ENCODE data around the gene PTGIS. TPM values are rescaled to one million over a fixed set of nuclear protein-coding genes. Genes with fewer than 3 reads are reported as not detected.

PTGIS gene
- total and polyA plus RNA-seq, 2 of the 4 experiments (the other 2 are of a cell fraction), result 1.6 to 2.6 TPM

DNA sequence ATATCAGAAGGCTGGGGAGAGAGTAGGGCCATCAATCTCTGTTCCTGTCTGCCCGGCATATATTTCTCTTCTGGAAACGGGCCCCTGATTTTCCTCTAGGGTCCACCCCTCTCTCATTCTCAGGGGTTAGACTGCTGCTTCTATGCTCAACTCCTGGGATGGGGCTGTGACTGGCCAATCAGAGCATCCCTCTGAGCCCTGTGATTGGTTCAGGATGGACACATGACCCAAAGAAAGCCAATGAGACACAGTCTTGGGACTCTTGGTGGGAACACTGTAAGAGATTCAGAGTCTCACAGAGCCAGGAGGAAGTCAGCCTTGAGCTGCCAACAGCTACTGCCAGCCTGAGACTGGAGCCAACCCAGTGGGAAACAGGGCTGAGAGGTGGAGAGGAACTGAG lies 54.4 kb downstream of the PTGIS start:
- H3K36me3 ChIP-seq (ENCODE audit: control insufficient read depth, insufficient read depth, low read length), result no peaks in the 10 kb centered on the region
- dilution Hi-C loops (cut with HindIII; ENCODE audit: low sequenced_read_pairs, unreplicated experiment), result no loop called here
- H3K23ac ChIP-seq (ENCODE audit: low read depth, low read length), result no peak overlapping the region
- intact Hi-C loops (cut with micrococcal nuclease), result no loop called here
- POLR2A ChIA-PET (ENCODE audit: unreplicated experiment), result no interaction called here
- no peak overlapping the region for H3K4ac ChIP-seq (ENCODE audit: low read depth, low read length)
- H3K27ac ChIP-seq (ENCODE audit: insufficient read depth, low read length), result no peak overlapping the region
- peaks cover 2% of the 10 kb centered on the region; the same call in 1 of the 2 replicates for H3K4me1 ChIP-seq (ENCODE audit: control insufficient read depth, insufficient read depth, low read length)
- no peak overlapping the region for H3K56ac ChIP-seq (ENCODE audit: extremely low read depth, insufficient read depth, low read length)
- no peaks in the 10 kb centered on the region for H3K79me1 ChIP-seq (ENCODE audit: low read depth in 1 of 2, low read length in 2 of 2)
- no peak overlapping the region for H2BK120ac ChIP-seq (ENCODE audit: low read depth, low read length)
- no peak overlapping the region for H3K4me2 ChIP-seq (ENCODE audit: low read depth, low read length)
- H2BK5ac ChIP-seq (ENCODE audit: low read depth, low read length, poor library complexity, severe bottlenecking), result no peak overlapping the region
- peak overlapping the region; percentile 30 for H2AK9ac ChIP-seq (replicated peaks; ENCODE audit: low read depth, low read length, poor library complexity)
- DNase-seq (no peak), ATAC-seq (ENCODE audit: low read depth) (no peak)
- H2AK5ac ChIP-seq (ENCODE audit: low read depth, low read length), result no peak overlapping the region
- H4K91ac ChIP-seq (ENCODE audit: insufficient read depth, low read depth, low read length), result no peak overlapping the region
- TF ChIP-seq, protein P1, sequence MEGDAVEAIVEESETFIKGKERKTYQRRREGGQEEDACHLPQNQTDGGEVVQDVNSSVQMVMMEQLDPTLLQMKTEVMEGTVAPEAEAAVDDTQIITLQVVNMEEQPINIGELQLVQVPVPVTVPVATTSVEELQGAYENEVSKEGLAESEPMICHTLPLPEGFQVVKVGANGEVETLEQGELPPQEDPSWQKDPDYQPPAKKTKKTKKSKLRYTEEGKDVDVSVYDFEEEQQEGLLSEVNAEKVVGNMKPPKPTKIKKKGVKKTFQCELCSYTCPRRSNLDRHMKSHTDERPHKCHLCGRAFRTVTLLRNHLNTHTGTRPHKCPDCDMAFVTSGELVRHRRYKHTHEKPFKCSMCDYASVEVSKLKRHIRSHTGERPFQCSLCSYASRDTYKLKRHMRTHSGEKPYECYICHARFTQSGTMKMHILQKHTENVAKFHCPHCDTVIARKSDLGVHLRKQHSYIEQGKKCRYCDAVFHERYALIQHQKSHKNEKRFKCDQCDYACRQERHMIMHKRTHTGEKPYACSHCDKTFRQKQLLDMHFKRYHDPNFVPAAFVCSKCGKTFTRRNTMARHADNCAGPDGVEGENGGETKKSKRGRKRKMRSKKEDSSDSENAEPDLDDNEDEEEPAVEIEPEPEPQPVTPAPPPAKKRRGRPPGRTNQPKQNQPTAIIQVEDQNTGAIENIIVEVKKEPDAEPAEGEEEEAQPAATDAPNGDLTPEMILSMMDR (conservative IDR thresholded peaks at IDR 0.05; ENCODE audit: low read depth, low read length), result no peak
- TF ChIP-seq MXI1 (IDR thresholded peaks at IDR 0.05; ENCODE audit: borderline replicate concordance, low read depth, low read length), result no peak
- TF ChIP-seq FOS (IDR thresholded peaks at IDR 0.05; ENCODE audit: low read depth, low read length), result no peak
- TF ChIP-seq, protein P2, sequence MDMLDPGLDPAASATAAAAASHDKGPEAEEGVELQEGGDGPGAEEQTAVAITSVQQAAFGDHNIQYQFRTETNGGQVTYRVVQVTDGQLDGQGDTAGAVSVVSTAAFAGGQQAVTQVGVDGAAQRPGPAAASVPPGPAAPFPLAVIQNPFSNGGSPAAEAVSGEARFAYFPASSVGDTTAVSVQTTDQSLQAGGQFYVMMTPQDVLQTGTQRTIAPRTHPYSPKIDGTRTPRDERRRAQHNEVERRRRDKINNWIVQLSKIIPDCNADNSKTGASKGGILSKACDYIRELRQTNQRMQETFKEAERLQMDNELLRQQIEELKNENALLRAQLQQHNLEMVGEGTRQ (IDR thresholded peaks at IDR 0.05; ENCODE audit: low read depth, low read length), result peak; percentile 51
- TF ChIP-seq RAD21 (IDR thresholded peaks at IDR 0.05; ENCODE audit: low read length), result no peak
- TF ChIP-seq RCOR1 (IDR thresholded peaks at IDR 0.05; ENCODE audit: insufficient replicate concordance, low read length), result no peak
- CTCF ChIA-PET, result no interaction called here
- H4K20me1 ChIP-seq (ENCODE audit: insufficient read depth, low read length), result peaks cover 3% of the 10 kb centered on the region; the same call in 1 of the 2 replicates
- H3K4me3 ChIP-seq (ENCODE audit: insufficient read depth, low read depth, low read length), result no peak overlapping the region
- no peak overlapping the region for H2BK20ac ChIP-seq (ENCODE audit: low read depth, low read length)
- H4K5ac ChIP-seq (ENCODE audit: low read depth, low read length), result no peak overlapping the region
- no peak overlapping the region for H3K14ac ChIP-seq (replicated peaks; ENCODE audit: low read depth, low read length)
- no peaks in the 10 kb centered on the region for H3K9me3 ChIP-seq (ENCODE audit: control insufficient read depth, insufficient read depth, low read length)
- no peak overlapping the region for H2AFZ ChIP-seq (replicated peaks; ENCODE audit: low read length, poor library complexity)
- in situ Hi-C loops (cut with MboI; ENCODE audit: low sequenced_read_pairs), result loop anchor here (5.0 kb wide), 1 partner anchor 181 kb away; no protein-coding TSS in a partner anchor
- H4K8ac ChIP-seq (ENCODE audit: low read depth in 2 of 2, low read length in 2 of 2), result no peak overlapping the region
- H2BK15ac ChIP-seq (ENCODE audit: low read depth, low read length), result no peak overlapping the region
- H3K27me3 ChIP-seq (ENCODE audit: control insufficient read depth, insufficient read depth, low read length), result peaks cover 12% of the 10 kb centered on the region
- H3K9ac ChIP-seq (ENCODE audit: low read depth, low read length), result no peak overlapping the region
- no CpG with 5 or more reads among the region's 2 CpGs for WGBS, 2 experiments (ENCODE audit: extremely low coverage in 2 of 2, insufficient read length in 1 of 2)
- no peak overlapping the region for H3K18ac ChIP-seq (ENCODE audit: low read depth, low read length)
- BruUV-seq (replicated peaks), result no TSS peak
- H3K9me1 ChIP-seq (ENCODE audit: insufficient read depth, low read length), result no peaks in the 10 kb centered on the region
